GM06990 (cell line): ENCODE data around the gene CASK.
A peak's percentile ranks its signal among the peaks of the same experiment; 100 is the strongest.

ENCODE experiments used
- DNase-seq: peaks from one replicate; pipeline ENCODE4 v3.0.0-alpha.2; 2011; ENCODE audit not compliant: insufficient read length; ENCODE audit errors: extremely low read depth
- H3K27me3 ChIP-seq: replicated peaks from 2 replicates; pipeline ENCODE4 v1.6.0; 2011; ENCODE audit warnings: low read length; ENCODE audit not compliant: control insufficient read depth, insufficient read depth
- H3K36me3 ChIP-seq: 2 replicates; pipeline ENCODE4 v1.5.1; 2011; ENCODE audit warnings: low read length; ENCODE audit not compliant: control insufficient read depth, insufficient read depth
- H3K4me3 ChIP-seq: replicated peaks from 2 replicates; pipeline ENCODE4 v1.5.1; 2011; ENCODE audit warnings: low read depth, mild to moderate bottlenecking, control low read depth, low read length
- CTCF ChIP-seq: IDR thresholded peaks from 2 replicates; pipeline ENCODE4 v1.5.1; 2011; ENCODE audit warnings: low read length, control low read depth, mild to moderate bottlenecking, inconsistent platforms; ENCODE audit not compliant: insufficient read depth, poor library complexity, severe bottlenecking

The CASK gene

GRCh38 chrX:41932885-41933284 is 9.5 kb upstream of the CASK start:
- TF ChIP-seq CTCF: no peak
- no peak for DNase-seq
- Histone ChIP-seq H3K27me3 (no peaks in the 10 kb centered on the region), H3K4me3 (no peak overlapping the region), H3K36me3 (no peaks in the 10 kb centered on the region)

GRCh38 chrX:41931591-41931990 is 8.2 kb upstream of the CASK start:
- Histone ChIP-seq H3K4me3 (no peak overlapping the region), H3K27me3 (no peaks in the 10 kb centered on the region), H3K36me3 (no peaks in the 10 kb centered on the region)
- DNase-seq: no peak
- no peak for TF ChIP-seq CTCF

GRCh38 chrX:41923978-41924683 is 777 bp upstream of the CASK start:
- no peak for TF ChIP-seq CTCF
- H3K27me3 ChIP-seq: no peaks in the 10 kb centered on the region; the same call in 1 of the 2 replicates
- H3K4me3 ChIP-seq: peak overlapping the region; percentile 59
- no peak for DNase-seq
- H3K36me3 ChIP-seq: no peaks in the 10 kb centered on the region

GRCh38 chrX:41922431-41923151 is 763 bp downstream of the CASK start:
- no peak for TF ChIP-seq CTCF
- Histone ChIP-seq H3K27me3 (no peaks in the 10 kb centered on the region; the same call in 1 of the 2 replicates), H3K36me3 (no peaks in the 10 kb centered on the region), H3K4me3 (peak overlapping the region; percentile 62)
- peak; percentile 30 for DNase-seq

- Histone ChIP-seq H3K36me3 (no peaks in the 10 kb centered on the region), H3K27me3 (no peaks in the 10 kb centered on the region; the same call in 1 of the 2 replicates), H3K4me3 (peak overlapping the region; percentile 62)
- TF ChIP-seq CTCF: no peak
- peak; percentile 16 for DNase-seq
These were observed 1.6 kb downstream of the CASK start for GRCh38 chrX:41921492-41922430.
